GM10266 (cell line): ENCODE results near the gene EDC3.
"Not testable (repeated sequence)": the region's sequence is repeated elsewhere in the genome, so short reads cannot be mapped to it uniquely, and the experiment has no call there.

Experiments used
- DNase-seq: peaks from one replicate; pipeline ENCODE4 v3.0.0; 2012; ENCODE audit errors: extremely low spot score
- TF ChIP-seq, protein P1 (sequence below): IDR thresholded peaks from 2 replicates; pipeline ENCODE4 v1.5.1; 2012; ENCODE audit warnings: mild to moderate bottlenecking, low read depth; ENCODE audit not compliant: control insufficient read depth, insufficient read depth; ENCODE audit errors: missing control alignments

EDC3 gene, protein sequence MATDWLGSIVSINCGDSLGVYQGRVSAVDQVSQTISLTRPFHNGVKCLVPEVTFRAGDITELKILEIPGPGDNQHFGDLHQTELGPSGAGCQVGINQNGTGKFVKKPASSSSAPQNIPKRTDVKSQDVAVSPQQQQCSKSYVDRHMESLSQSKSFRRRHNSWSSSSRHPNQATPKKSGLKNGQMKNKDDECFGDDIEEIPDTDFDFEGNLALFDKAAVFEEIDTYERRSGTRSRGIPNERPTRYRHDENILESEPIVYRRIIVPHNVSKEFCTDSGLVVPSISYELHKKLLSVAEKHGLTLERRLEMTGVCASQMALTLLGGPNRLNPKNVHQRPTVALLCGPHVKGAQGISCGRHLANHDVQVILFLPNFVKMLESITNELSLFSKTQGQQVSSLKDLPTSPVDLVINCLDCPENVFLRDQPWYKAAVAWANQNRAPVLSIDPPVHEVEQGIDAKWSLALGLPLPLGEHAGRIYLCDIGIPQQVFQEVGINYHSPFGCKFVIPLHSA

DNA sequence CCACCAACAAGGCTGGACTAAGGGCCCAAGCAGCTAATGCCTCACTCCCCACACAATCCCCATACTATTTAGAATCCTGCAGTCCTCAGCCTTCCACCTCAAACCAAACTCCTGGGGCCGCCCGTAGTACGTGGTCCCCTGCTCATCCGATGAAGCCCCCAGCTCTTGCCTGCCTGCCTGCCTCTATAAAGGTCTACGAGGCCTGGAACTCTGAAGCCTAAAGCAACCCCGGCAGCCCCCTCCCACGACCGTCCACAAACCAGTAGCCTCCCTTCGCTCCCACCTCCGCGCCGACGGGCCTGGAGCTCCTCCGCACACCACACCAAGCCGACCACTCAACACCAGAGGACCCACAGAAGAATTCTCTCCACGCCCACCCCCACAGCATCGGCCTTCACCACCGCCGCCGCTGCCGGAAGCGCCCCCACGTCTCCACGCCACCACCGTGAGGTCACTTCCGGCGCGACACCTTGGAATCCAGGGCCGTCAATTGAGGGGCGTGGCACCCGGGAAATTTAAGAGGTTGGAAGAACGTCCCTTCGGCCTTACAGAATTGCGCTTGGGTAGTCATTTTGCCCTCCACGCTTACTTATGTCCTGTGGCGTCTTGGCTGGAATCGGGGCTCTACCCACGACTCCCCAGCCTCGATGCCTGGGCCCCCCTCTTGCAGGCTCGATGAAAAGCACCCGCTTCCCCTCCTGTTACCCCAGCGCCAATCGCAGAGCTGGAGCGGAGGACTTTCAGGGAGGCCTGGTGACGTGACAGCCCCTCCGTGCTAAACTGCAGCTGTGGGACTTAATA lies at the start of gene EDC3:
EDC3 (minus strand) TSS at position 428 of the 801 bp plus-strand sequence. CDS start 20,900 bp downstream, outside the sequence.
- TF ChIP-seq, protein P1, sequence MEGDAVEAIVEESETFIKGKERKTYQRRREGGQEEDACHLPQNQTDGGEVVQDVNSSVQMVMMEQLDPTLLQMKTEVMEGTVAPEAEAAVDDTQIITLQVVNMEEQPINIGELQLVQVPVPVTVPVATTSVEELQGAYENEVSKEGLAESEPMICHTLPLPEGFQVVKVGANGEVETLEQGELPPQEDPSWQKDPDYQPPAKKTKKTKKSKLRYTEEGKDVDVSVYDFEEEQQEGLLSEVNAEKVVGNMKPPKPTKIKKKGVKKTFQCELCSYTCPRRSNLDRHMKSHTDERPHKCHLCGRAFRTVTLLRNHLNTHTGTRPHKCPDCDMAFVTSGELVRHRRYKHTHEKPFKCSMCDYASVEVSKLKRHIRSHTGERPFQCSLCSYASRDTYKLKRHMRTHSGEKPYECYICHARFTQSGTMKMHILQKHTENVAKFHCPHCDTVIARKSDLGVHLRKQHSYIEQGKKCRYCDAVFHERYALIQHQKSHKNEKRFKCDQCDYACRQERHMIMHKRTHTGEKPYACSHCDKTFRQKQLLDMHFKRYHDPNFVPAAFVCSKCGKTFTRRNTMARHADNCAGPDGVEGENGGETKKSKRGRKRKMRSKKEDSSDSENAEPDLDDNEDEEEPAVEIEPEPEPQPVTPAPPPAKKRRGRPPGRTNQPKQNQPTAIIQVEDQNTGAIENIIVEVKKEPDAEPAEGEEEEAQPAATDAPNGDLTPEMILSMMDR, result no peak
- peak; percentile 88 for DNase-seq

- no peak for DNase-seq
- TF ChIP-seq, protein P1, result no peak
Measured at GRCh38 chr15:74742422-74742821, 46.6 kb upstream of the EDC3 start.

DNA sequence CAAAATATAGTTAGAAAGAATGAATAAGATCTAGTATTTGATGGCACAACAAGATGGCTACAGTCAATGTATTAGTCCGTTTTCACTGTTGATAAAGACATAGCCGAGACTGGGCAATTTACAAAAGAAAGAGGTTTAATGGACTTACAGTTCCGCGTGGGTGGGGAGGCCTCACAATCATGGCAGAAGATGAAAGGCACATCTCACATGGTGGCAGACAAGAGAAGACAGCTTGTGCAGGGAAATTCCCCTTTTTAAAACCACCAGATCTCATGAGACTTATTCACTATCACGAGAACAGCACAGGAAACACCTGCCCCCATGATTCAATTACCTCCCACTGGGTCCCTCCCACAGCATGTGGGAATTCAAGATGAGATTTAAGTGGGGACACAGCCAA lies 42.4 kb upstream of the EDC3 start:
- not testable (repeated sequence) for DNase-seq

- TF ChIP-seq, protein P1, result no peak
- DNase-seq, result no peak
Measured at GRCh38 chr15:74735305-74735704, 39.5 kb upstream of the EDC3 start.

DNA sequence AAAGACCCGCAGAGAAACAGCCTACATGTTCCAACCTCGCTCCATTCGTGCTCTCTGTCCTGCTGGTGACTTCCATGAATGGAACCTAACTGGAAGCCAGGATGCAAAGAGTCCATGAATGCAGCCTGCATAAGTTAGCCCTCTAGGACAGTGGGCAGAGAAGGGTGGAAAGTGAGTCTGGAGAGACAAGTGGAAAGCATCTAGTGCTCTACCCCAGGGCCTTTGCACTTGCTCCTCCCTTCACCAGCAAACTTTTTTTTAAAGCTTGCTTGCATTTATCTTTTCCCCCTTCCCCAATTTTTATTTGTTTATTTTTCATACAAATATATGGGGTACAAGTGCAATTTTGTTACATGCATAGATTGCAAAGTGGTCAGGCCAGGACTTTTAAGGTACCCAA lies 37.4 kb upstream of the EDC3 start:
- TF ChIP-seq, protein P1, result no peak
- no peak for DNase-seq

- TF ChIP-seq, protein P1, result no peak
- DNase-seq, result no peak
Measured at GRCh38 chr15:74732846-74733245, 37.0 kb upstream of the EDC3 start.

GRCh38 chr15:74730619-74731316 lies 34.9 kb upstream of the EDC3 start:
- TF ChIP-seq, protein P1, result no peak
- DNase-seq, result no peak

DNA sequence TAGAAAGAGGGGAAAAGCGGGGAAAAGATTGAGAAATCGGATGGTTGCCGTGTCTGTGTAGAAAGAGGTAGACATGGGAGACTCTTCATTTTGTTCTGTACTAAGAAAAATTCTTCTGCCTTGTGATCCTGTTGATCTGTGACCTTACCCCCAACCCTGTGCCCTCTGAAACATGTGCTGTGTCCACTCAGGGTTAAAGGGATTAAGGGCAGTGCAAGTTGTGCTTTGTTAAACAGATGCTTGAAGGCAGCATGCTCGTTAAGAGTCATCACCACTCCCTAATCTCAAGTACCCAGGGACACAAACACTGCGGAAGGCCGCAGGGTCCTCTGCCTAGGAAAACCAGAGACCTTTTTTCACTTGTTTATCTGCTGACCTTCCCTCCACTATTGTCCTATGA lies 33.5 kb upstream of the EDC3 start:
- DNase-seq, result not testable (repeated sequence)

- DNase-seq, result not testable (repeated sequence)
Measured at GRCh38 chr15:74728699-74729098, 32.9 kb upstream of the EDC3 start.
